Mesendoderm (in vitro differentiated cells): ENCODE results near the gene HHIP.
A peak's percentile ranks its signal among the peaks of the same experiment; 100 is the strongest.
"Not testable (repeated sequence)": the region's sequence is repeated elsewhere in the genome, so short reads cannot be mapped to it uniquely, and the experiment has no call there.

Source experiments
- DNase-seq: peaks from one replicate; pipeline ENCODE4 v3.0.0; 2013
- H2AK5ac ChIP-seq: 2 replicates; pipeline ENCODE4 v1.6.1; 2013; ENCODE audit warnings: low read length, inconsistent platforms
- H2BK120ac ChIP-seq: 2 replicates; pipeline ENCODE4 v1.6.1; 2013; ENCODE audit warnings: low read depth, mild to moderate bottlenecking, low read length, moderate library complexity, mixed read lengths
- H2BK15ac ChIP-seq: replicated peaks from 2 replicates; pipeline ENCODE4 v1.6.1; 2013; ENCODE audit warnings: low read depth, mild to moderate bottlenecking, moderate library complexity
- H2BK5ac ChIP-seq: 2 replicates; pipeline ENCODE4 v1.6.1; 2013; ENCODE audit warnings: low read length, inconsistent platforms
- H3K18ac ChIP-seq: 2 replicates; pipeline ENCODE4 v1.6.1; 2013; ENCODE audit warnings: mild to moderate bottlenecking, low read length, mixed read lengths
- H3K23ac ChIP-seq: one replicate; pipeline ENCODE4 v1.6.1; 2013; ENCODE audit warnings: low read length
- H3K27ac ChIP-seq: 2 replicates; pipeline ENCODE4 v1.5.1; 2013; ENCODE audit warnings: low read depth, mild to moderate bottlenecking, inconsistent platforms, low read length, moderate library complexity
- H3K27me3 ChIP-seq: 2 replicates; pipeline ENCODE4 v1.6.1; 2013; ENCODE audit warnings: low read length, control low read depth, mild to moderate bottlenecking, inconsistent platforms; ENCODE audit not compliant: insufficient read depth, poor library complexity
- H3K36me3 ChIP-seq: 2 replicates; pipeline ENCODE4 v1.6.1; 2013; ENCODE audit warnings: low read length, inconsistent platforms; ENCODE audit not compliant: control insufficient read depth, insufficient read depth
- H3K4ac ChIP-seq: one replicate; pipeline ENCODE4 v1.6.1; 2013; ENCODE audit warnings: low read depth, mild to moderate bottlenecking, low read length, moderate library complexity
- H3K4me1 ChIP-seq: 2 replicates; pipeline ENCODE4 v1.6.1; 2013; ENCODE audit warnings: low read depth, low read length, inconsistent platforms; ENCODE audit not compliant: control insufficient read depth
- H3K4me2 ChIP-seq: 2 replicates; pipeline ENCODE4 v1.6.1; 2013; ENCODE audit warnings: low read length
- H3K4me3 ChIP-seq: 2 replicates; pipeline ENCODE4 v1.5.1; 2013; ENCODE audit warnings: mild to moderate bottlenecking, low read length
- H3K56ac ChIP-seq: one replicate; pipeline ENCODE4 v1.6.1; 2013; ENCODE audit warnings: low read length
- H3K79me1 ChIP-seq: 2 replicates; pipeline ENCODE4 v1.6.1; 2013; ENCODE audit warnings: low read length, inconsistent platforms
- H3K79me2 ChIP-seq: 2 replicates; pipeline ENCODE4 v1.6.1; 2013; ENCODE audit warnings: mild to moderate bottlenecking, low read length; ENCODE audit not compliant: control insufficient read depth, insufficient read depth
- H3K9ac ChIP-seq: 2 replicates; pipeline ENCODE4 v1.6.1; 2013; ENCODE audit warnings: low read length, inconsistent platforms
- H4K5ac ChIP-seq: one replicate; pipeline ENCODE4 v1.6.1; 2013; ENCODE audit warnings: low read length
- H4K8ac ChIP-seq: one replicate; pipeline ENCODE4 v1.6.1; 2013; ENCODE audit warnings: low read depth, mild to moderate bottlenecking, control low read depth, low read length, moderate library complexity
- WGBS: extraction: QIAGEN DNeasy Blood & Tissue Kit; methylation state at CpG from one replicate; pipeline ENCODE4 v1.1.7; 2013; ENCODE audit warnings: low lambda C conversion rate, missing lambda C conversion rate; ENCODE audit not compliant: insufficient coverage; ENCODE audit errors: extremely low coverage; 5-methylcytosine and 5-hydroxymethylcytosine counted together

Gene HHIP

DNA sequence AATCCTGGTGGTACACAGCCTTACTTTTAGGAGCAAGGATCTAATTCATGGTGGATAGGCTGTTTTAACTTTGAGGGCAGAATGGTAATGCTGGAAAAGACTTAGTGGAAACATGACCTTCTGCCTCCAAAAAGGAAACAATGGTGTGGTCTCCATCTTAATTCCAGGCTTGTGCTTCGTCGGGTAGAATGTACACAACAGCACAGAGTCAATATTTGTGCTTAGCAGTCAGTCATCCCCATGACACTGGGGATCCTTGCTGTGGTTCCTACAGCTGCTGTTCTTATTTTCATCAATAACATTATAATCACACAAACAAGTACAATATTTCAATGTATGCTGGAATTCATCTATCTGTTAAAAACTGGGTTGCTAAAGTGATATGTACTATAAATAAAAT lies 104.4 kb downstream of the HHIP start:
- no peak overlapping the region for H3K27ac ChIP-seq
- H4K8ac ChIP-seq: no peak overlapping the region
- H3K4me1 ChIP-seq: no peaks in the 10 kb centered on the region
- H3K4me2 ChIP-seq: no peak overlapping the region
- H2AK5ac ChIP-seq: no peak overlapping the region
- no peak overlapping the region for H3K56ac ChIP-seq
- no peak overlapping the region for H3K4ac ChIP-seq
- no peak overlapping the region for H2BK120ac ChIP-seq
- no peak for DNase-seq
- WGBS: no CpG with 5 or more reads among the region's 2 CpGs
- H3K18ac ChIP-seq: no peak overlapping the region
- no peak overlapping the region for H3K23ac ChIP-seq
- H3K9ac ChIP-seq: no peak overlapping the region
- no peak overlapping the region for H4K5ac ChIP-seq
- no peak overlapping the region for H2BK15ac ChIP-seq
- no peaks in the 10 kb centered on the region for H3K36me3 ChIP-seq
- no peaks in the 10 kb centered on the region for H3K79me2 ChIP-seq
- no peaks in the 10 kb centered on the region for H3K27me3 ChIP-seq
- no peak overlapping the region for H3K4me3 ChIP-seq
- no peaks in the 10 kb centered on the region for H3K79me1 ChIP-seq
- H2BK5ac ChIP-seq: no peak overlapping the region

DNA sequence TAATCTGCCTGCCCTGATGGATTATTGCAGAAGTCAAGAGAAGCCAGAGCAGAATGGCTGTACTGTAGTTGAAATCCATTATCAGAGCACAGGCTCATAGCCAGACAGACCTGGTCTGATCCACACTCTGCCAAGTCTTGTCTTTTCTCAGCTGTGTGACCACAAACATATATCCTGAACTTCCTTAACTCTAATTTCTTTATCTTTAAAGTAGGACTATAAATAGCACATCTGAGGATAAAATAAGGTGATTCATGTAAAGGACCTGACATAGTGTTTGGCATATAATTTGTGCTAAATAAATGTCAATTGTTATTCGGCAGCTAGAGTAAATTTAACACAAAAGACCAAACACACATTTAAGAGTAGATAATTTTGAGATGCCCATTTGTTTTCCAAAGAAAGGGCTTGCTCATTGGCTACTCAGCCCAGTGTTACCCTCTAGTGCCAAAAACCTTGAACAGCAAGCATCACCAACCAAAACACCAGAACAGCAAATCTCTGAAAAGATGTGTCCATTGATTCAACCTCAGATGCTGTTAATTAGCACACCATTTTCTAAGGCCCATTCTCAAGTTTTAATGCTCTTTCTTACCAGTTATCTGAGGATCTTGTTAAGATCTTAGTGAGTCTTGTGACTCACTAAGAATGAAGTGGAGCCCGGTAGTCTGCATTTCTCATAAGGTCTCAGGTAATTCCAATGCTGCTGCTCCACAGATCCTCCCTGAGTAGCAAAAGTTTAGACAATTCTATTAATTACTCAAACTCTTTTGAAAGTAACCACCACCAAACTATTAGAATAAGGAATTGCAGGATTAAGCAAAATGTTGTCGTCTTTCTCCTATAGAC lies 108.8 kb downstream of the HHIP start:
- H2AK5ac ChIP-seq: no peak overlapping the region
- H3K23ac ChIP-seq: no peak overlapping the region
- H4K5ac ChIP-seq: no peak overlapping the region
- H3K56ac ChIP-seq: no peak overlapping the region
- H3K4me3 ChIP-seq: no peak overlapping the region
- H2BK15ac ChIP-seq: no peak overlapping the region
- no peak overlapping the region for H2BK120ac ChIP-seq
- H4K8ac ChIP-seq: no peak overlapping the region
- H3K18ac ChIP-seq: no peak overlapping the region
- no peak overlapping the region for H3K9ac ChIP-seq
- no peak overlapping the region for H2BK5ac ChIP-seq
- DNase-seq: peak; percentile 65
- H3K4me2 ChIP-seq: no peak overlapping the region
- no peaks in the 10 kb centered on the region for H3K79me1 ChIP-seq
- no peak overlapping the region for H3K4ac ChIP-seq
- no peaks in the 10 kb centered on the region for H3K36me3 ChIP-seq
- no peaks in the 10 kb centered on the region for H3K27me3 ChIP-seq
- H3K27ac ChIP-seq: no peak overlapping the region
- no peaks in the 10 kb centered on the region for H3K4me1 ChIP-seq
- H3K79me2 ChIP-seq: no peaks in the 10 kb centered on the region
- no CpG with 5 or more reads among the region's 3 CpGs for WGBS

DNA sequence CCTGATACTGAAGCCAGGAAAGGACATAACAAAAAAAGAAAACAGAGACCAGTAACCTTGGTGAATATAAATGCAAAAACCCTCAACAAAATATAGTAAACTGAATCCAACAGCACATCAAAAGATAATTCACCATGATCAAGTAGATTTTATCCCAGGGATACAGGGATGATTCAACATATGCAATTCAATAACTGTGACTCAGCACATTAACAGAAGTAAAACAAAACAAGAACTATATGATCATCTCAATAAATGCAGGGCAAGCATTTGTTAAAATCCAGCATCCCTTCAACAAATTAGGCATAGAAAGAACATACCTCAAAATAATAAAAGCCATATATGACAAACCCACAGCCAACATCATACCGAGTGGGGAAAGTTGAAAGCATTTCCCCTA lies 112.0 kb downstream of the HHIP start:
- Histone ChIP-seq H3K4me3 (no peak overlapping the region), H3K56ac (no peak overlapping the region), H2BK5ac (no peak overlapping the region), H2AK5ac (no peak overlapping the region), H3K4me1 (no peaks in the 10 kb centered on the region), H3K27me3 (no peaks in the 10 kb centered on the region), H3K18ac (no peak overlapping the region), H2BK120ac (no peak overlapping the region), H4K5ac (no peak overlapping the region), H3K79me2 (no peaks in the 10 kb centered on the region), H3K4ac (no peak overlapping the region), H3K23ac (no peak overlapping the region), H3K79me1 (no peaks in the 10 kb centered on the region), H3K27ac (no peak overlapping the region), H4K8ac (no peak overlapping the region), H2BK15ac (no peak overlapping the region), H3K4me2 (no peak overlapping the region), H3K36me3 (no peaks in the 10 kb centered on the region), H3K9ac (no peak overlapping the region)
- no CpG with 5 or more reads among the region's 1 CpG for WGBS
- DNase-seq: no peak

DNA sequence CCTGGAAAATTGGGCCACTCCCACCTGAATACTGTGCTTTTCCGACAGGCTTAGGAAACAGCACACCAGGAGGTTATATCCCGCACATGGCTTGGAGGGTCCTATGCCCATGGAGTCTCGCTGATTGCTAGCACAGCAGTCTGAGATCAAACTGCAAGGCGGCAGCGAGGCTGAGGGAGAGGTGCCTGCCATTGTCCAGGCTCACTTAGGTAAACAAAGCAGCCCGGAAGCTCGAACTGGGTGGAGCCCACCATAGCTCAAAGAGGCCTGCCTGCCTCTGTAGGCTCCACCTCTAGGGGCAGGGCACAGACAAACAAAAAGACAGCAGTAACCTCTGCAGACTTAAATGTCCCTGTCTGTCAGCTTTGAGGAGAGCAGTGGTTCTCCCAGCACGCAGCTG lies 122.9 kb downstream of the HHIP start:
- not testable (repeated sequence) for H2AK5ac ChIP-seq, H4K8ac ChIP-seq, H3K18ac ChIP-seq, H3K9ac ChIP-seq, H3K4me3 ChIP-seq, H3K4me2 ChIP-seq, DNase-seq, H2BK120ac ChIP-seq, H3K23ac ChIP-seq, H3K79me1 ChIP-seq, H3K4me1 ChIP-seq, H3K36me3 ChIP-seq, H3K79me2 ChIP-seq, H3K4ac ChIP-seq, H2BK5ac ChIP-seq, H3K27ac ChIP-seq, H4K5ac ChIP-seq, H2BK15ac ChIP-seq, H3K27me3 ChIP-seq, H3K56ac ChIP-seq
- no CpG with 5 or more reads among the region's 8 CpGs for WGBS

DNA sequence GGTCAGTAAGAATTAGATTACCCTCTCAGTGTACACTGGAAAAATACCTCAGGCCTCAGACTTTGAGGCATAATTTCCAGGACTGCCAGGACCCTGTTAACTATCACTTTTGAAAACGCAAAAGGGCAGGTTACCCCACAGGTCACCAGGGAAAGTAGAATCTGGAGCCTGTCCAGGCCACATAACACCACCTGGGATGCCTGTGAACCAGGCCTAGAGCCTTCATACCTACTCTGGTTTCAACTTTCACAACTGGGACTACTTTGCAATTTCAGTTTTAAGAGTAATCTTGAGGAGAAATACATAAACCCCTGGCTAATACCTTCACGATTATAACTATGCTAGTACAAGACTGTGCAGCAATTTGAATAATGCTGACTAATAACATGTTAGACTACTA lies 132.4 kb downstream of the HHIP start:
- no peak for DNase-seq
- Histone ChIP-seq H3K79me2 (no peaks in the 10 kb centered on the region), H4K5ac (no peak overlapping the region), H3K27me3 (no peaks in the 10 kb centered on the region), H3K4me1 (no peaks in the 10 kb centered on the region), H3K4me3 (no peak overlapping the region), H3K56ac (no peak overlapping the region), H2AK5ac (no peak overlapping the region), H3K23ac (no peak overlapping the region), H3K36me3 (no peaks in the 10 kb centered on the region), H3K4ac (no peak overlapping the region), H4K8ac (no peak overlapping the region), H2BK15ac (no peak overlapping the region), H3K27ac (no peak overlapping the region), H2BK5ac (no peak overlapping the region), H2BK120ac (no peak overlapping the region), H3K18ac (no peak overlapping the region), H3K79me1 (no peaks in the 10 kb centered on the region), H3K9ac (no peak overlapping the region), H3K4me2 (no peak overlapping the region)
- WGBS: no CpG with 5 or more reads among the region's 2 CpGs

DNA sequence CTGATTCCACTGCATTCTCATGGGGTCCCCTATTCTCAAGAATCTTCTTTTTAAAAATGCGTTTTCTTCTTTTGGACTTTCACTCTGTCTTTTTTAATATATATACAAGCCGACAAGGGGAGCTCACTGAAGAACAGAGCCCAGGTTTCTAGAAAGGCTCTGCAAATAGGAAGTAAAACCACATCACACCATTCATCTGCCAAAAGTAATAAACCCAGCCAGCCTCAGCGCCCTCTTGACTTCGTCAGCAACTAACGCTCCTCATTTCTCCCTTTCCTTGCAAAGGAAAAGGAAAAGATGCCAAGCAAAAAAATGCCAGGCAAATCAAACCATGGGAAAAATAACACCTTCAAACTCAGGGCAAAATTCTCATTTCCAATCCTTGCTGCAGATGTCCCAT lies 136.4 kb downstream of the HHIP start:
- H3K56ac ChIP-seq: no peak overlapping the region
- H2BK120ac ChIP-seq: no peak overlapping the region
- H4K8ac ChIP-seq: no peak overlapping the region
- no peak overlapping the region for H3K18ac ChIP-seq
- H4K5ac ChIP-seq: no peak overlapping the region
- no peak overlapping the region for H3K23ac ChIP-seq
- H3K4me1 ChIP-seq: no peaks in the 10 kb centered on the region
- no peaks in the 10 kb centered on the region for H3K79me1 ChIP-seq
- DNase-seq: no peak
- no peak overlapping the region for H2BK15ac ChIP-seq
- no CpG with 5 or more reads among the region's 5 CpGs for WGBS
- H3K36me3 ChIP-seq: no peaks in the 10 kb centered on the region
- no peaks in the 10 kb centered on the region for H3K79me2 ChIP-seq
- no peak overlapping the region for H3K4me2 ChIP-seq
- no peak overlapping the region for H3K27ac ChIP-seq
- H3K4me3 ChIP-seq: no peak overlapping the region
- H2AK5ac ChIP-seq: no peak overlapping the region
- no peak overlapping the region for H3K9ac ChIP-seq
- H3K4ac ChIP-seq: no peak overlapping the region
- H3K27me3 ChIP-seq: no peaks in the 10 kb centered on the region
- no peak overlapping the region for H2BK5ac ChIP-seq
